K562 (cell line): ENCODE measurements around the gene HELZ. TPM values are rescaled to one million over a fixed set of nuclear protein-coding genes. Genes with fewer than 3 reads are reported as not detected.

Experiments
- ATAC-seq: fragments of 200-7000 bp; cut with Tn5 transposase; 3 replicates; pipeline ENCODE4 v1.9.1; 2020; ENCODE audit warnings: moderate library complexity
- BruUV-seq: library from RNA; stranded (reverse); fragments of 400-500 nt; replicated peaks from 2 replicates; lab custom pipeline; 2021; lab: Mats Ljungman, UMichigan
- CTCF ChIA-PET: fragments of 300-600 bp; formaldehyde crosslinking; extraction: SDS; loops from one replicate; lab custom pipeline; 2021; ENCODE audit warnings: low intra/inter-chr PET ratio; lab: Yijun Ruan, JAX
- POLR2A ChIA-PET: fragments of 300-600, 350-650 bp; sonication (Branson Sonifier 250); formaldehyde crosslinking; extraction: SDS; loops from one replicate; lab custom pipeline; 2021; ENCODE audit warnings: antibody characterized with exemption, inconsistent platforms; lab: Yijun Ruan, JAX
- DNase-seq, 4 experiments: peaks; one replicate each; pipeline versions ENCODE4 v3.0.0 to v3.0.0-alpha.2; 2011 to 2018; ENCODE audit warnings: low spot score in 3 of 4, mixed read lengths in 3 of 4; ENCODE audit errors: extremely low read depth in 1 of 4
- FAIRE-seq: peaks from 2 replicates; lab custom pipeline; 2011; peaks lifted over from hg19 to GRCh38; lab: Jason Lieb, UNC
- H2AFZ ChIP-seq: 2 replicates; pipeline ENCODE4 v1.6.0; 2011; ENCODE audit warnings: low read depth, low read length, control low read depth, inconsistent platforms
- H3K27ac ChIP-seq: fragments of 200-600 bp; 3 replicates; pipeline ENCODE4 v1.8.0; 2011; ENCODE audit warnings: low read depth, mild to moderate bottlenecking, control low read depth, inconsistent platforms, low read length, moderate library complexity, mixed read lengths; ENCODE audit errors: extremely low read depth
- H3K27me3 ChIP-seq, 2 experiments: fragments of 300-600 bp in 1 of 2; 2 replicates in 1 of 2; 3 replicates in 1 of 2; pipeline versions ENCODE4 v1.6.0 to v1.8.0; 2011; ENCODE audit warnings: inconsistent platforms in 2 of 2, low read length in 2 of 2, mild to moderate bottlenecking in 1 of 2, mixed read lengths in 1 of 2, moderate library complexity in 1 of 2; ENCODE audit not compliant: control insufficient read depth in 2 of 2, insufficient read depth in 2 of 2
- H3K36me3 ChIP-seq: fragments of 300-600 bp; 3 replicates; pipeline ENCODE4 v1.8.0; 2011; ENCODE audit warnings: mild to moderate bottlenecking, low read length, inconsistent platforms; ENCODE audit not compliant: control insufficient read depth, insufficient read depth
- H3K4me1 ChIP-seq, 2 experiments: fragments of 200-600 bp in 1 of 2; replicated peaks in 1 of 2; 2 replicates in 1 of 2; 3 replicates in 1 of 2; pipeline versions ENCODE4 v1.5.1 to v1.8.0; 2011; ENCODE audit warnings: inconsistent platforms in 2 of 2, low read length in 2 of 2, mild to moderate bottlenecking in 1 of 2, mixed read lengths in 1 of 2, moderate library complexity in 1 of 2; ENCODE audit not compliant: control insufficient read depth in 2 of 2, insufficient read depth in 2 of 2
- H3K4me2 ChIP-seq: 2 replicates; pipeline ENCODE4 v1.6.1; 2011; ENCODE audit warnings: low read length, control low read depth, inconsistent platforms, mixed read lengths; ENCODE audit not compliant: insufficient read depth
- H3K4me3 ChIP-seq: fragments of 200-600 bp; sonication (generic), shearing (Covaris generic); 2 replicates; pipeline ENCODE4 v1.5.1; 2016; ENCODE audit warnings: control low read depth, inconsistent platforms
- H3K79me2 ChIP-seq: fragments of 200-600 bp; 3 replicates; pipeline ENCODE4 v1.8.0; 2011; ENCODE audit warnings: low read length, inconsistent platforms; ENCODE audit not compliant: control insufficient read depth, insufficient read depth
- H3K9ac ChIP-seq, 2 experiments: 2 replicates each; pipeline versions ENCODE4 v1.6.0 to v1.6.1; 2011; ENCODE audit warnings: low read depth in 2 of 2, low read length in 2 of 2, control low read depth in 1 of 2, inconsistent platforms in 1 of 2, mild to moderate bottlenecking in 1 of 2, mixed read lengths in 1 of 2; ENCODE audit not compliant: insufficient read depth in 1 of 2
- H3K9me1 ChIP-seq: one replicate; pipeline ENCODE4 v1.6.0; 2011; ENCODE audit warnings: inconsistent platforms, mild to moderate bottlenecking, low read length, moderate library complexity; ENCODE audit not compliant: control insufficient read depth, insufficient read depth
- H3K9me3 ChIP-seq: replicated peaks from 2 replicates; pipeline ENCODE4 v1.5.1; 2011; ENCODE audit warnings: low read depth, low read length, inconsistent platforms; ENCODE audit not compliant: control insufficient read depth, insufficient read depth
- H4K20me1 ChIP-seq: replicated peaks from 2 replicates; pipeline ENCODE4 v1.6.1; 2011; ENCODE audit warnings: low read length, inconsistent platforms, mixed read lengths; ENCODE audit not compliant: control insufficient read depth, insufficient read depth
- CBFA2T3 ChIP-seq: fragments of 450-650 bp; IDR thresholded peaks from 2 replicates; pipeline ENCODE4 v1.6.1; 2017
- CHD4 ChIP-seq: fragments of 200-600 bp; sonication (generic); IDR thresholded peaks from 3 replicates; pipeline ENCODE4 v1.6.1; 2012; ENCODE audit warnings: low read depth, mild to moderate bottlenecking, mixed read lengths, low read length, inconsistent platforms; ENCODE audit not compliant: insufficient read depth, insufficient replicate concordance, poor library complexity, severe bottlenecking
- ILF3 ChIP-seq: fragments of 450-650 bp; IDR thresholded peaks from 2 replicates; pipeline ENCODE4 v1.6.1; 2018; ENCODE audit warnings: antibody characterized with exemption, mild to moderate bottlenecking, moderate library complexity, borderline replicate concordance
- L3MBTL2 ChIP-seq: fragments of 450-650 bp; IDR thresholded peaks from 2 replicates; pipeline ENCODE4 v1.6.1; 2016; ENCODE audit warnings: mild to moderate bottlenecking, moderate library complexity
- NELFE ChIP-seq: IDR thresholded peaks from 2 replicates; pipeline ENCODE4 v1.6.1; 2011; ENCODE audit warnings: mild to moderate bottlenecking; ENCODE audit not compliant: insufficient read depth, insufficient read length
- WGBS: fragments of 100-300 bp; shearing (Covaris generic); methylation state at CpG from one replicate; pipeline ENCODE4 v1.1.6; 2016; ENCODE audit warnings: low coverage, mixed read lengths; ENCODE audit not compliant: insufficient coverage; ENCODE audit errors: missing lambda C conversion rate; 5-methylcytosine and 5-hydroxymethylcytosine counted together
- in situ Hi-C: fragments of 300-500 bp; cut with MboI; formaldehyde crosslinking; loops from 4 replicates; pipeline ENCODE4 v1.15.0; 2018; ENCODE audit warnings: inconsistent platforms, mixed read lengths
- intact Hi-C: fragments of 100-400 bp; cut with micrococcal nuclease; formaldehyde crosslinking; loops from 2 replicates; pipeline ENCODE4 v1.14.2; 2022
- polyA plus RNA-seq, 8 experiments: library from polyadenylated mRNA; depleted of rRNA in 4 of 8; stranded (reverse) in 5 of 8; unstranded in 3 of 8; fragments of >200 nt; fragmentation: Nextera tagmentation in 2 of 8; fragmentation: Illumina TruSeq in 1 of 8; extraction: Ambion mirVana in 2 of 8; extraction: Trizol in 1 of 8; gene quantifications; 2 replicates each; pipeline versions ENCODE4 v1.2.1 to v1.2.3, GENCODE V29; 2011 to 2014; ENCODE audit warnings: inconsistent platforms in 1 of 8, missing spikeins in 1 of 8
- total RNA-seq, 7 experiments: library from RNA; depleted of rRNA in 6 of 7; stranded (reverse); fragments of >200 nt in 6 of 7; fragmentation: Illumina TruSeq in 2 of 7; extraction: Trizol in 2 of 7; gene quantifications; 2 replicates each; pipeline versions ENCODE4 v1.2.1 to v1.2.3, GENCODE V29; 2011 to 2021; ENCODE audit warnings: low replicate concordance in 1 of 7
- TF ChIP-seq, protein P1 (sequence below): fragments of 450-650 bp; IDR thresholded peaks from 2 replicates; pipeline ENCODE4 v1.6.1; 2016; ENCODE audit warnings: low read depth, mild to moderate bottlenecking, moderate library complexity
- TF ChIP-seq, protein P2 (sequence below): fragments of 250-450 bp; sonication (Bioruptor Pico); IDR thresholded peaks from 2 replicates; pipeline ENCODE4 v1.4.0; 2020; ENCODE audit warnings: mild to moderate bottlenecking, moderate library complexity
- TF ChIP-seq, protein P3 (sequence below): fragments of 450-650 bp; IDR thresholded peaks from 2 replicates; pipeline ENCODE4 v1.6.1; 2017; ENCODE audit warnings: antibody characterized with exemption
- TF ChIP-seq, protein P4 (sequence below): fragments of 250-450 bp; sonication (Bioruptor Pico); IDR thresholded peaks from 2 replicates; pipeline ENCODE4 v1.6.1; 2021; ENCODE audit warnings: mild to moderate bottlenecking

HELZ gene
- total and polyA plus RNA-seq, 9 of the 15 experiments (the other 6 are each of a cell fraction or from before 2014, with no cell fraction given), result 5.2 to 39.8 (median 17.3) TPM

DNA sequence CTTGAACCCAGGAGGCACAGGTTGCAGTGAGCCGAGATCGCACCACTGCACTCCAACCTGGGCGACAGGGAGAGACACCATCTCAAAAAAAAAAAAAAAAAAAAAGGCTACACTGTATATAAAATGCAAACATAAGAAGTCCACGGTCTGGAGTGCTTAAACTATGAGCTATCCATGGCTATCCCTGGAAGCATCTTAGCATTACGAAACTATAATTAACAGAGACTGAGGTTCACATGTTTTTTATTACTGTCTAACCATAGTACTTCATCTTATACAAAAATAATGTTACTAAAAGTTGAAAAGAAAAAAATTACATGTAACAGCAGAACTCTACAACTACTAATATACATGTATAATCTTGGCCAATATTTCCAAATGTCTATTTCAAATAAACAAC is 32.8 kb downstream of the HELZ start:
- no peaks in the 10 kb centered on the region for H3K27me3 ChIP-seq
- no peak overlapping the region for H3K9ac ChIP-seq
- H2AFZ ChIP-seq, result no peak overlapping the region
- H3K4me1 ChIP-seq, result peaks cover 3 to 4% of the 10 kb centered on the region in 2 experiments; a peak in 3 of 5 replicates
- no peak overlapping the region for H3K27ac ChIP-seq
- no peaks in the 10 kb centered on the region for H3K9me1 ChIP-seq
- BruUV-seq, result no TSS peak
- TF ChIP-seq CHD4, result no peak
- TF ChIP-seq, protein P1, sequence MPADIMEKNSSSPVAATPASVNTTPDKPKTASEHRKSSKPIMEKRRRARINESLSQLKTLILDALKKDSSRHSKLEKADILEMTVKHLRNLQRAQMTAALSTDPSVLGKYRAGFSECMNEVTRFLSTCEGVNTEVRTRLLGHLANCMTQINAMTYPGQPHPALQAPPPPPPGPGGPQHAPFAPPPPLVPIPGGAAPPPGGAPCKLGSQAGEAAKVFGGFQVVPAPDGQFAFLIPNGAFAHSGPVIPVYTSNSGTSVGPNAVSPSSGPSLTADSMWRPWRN, result no peak
- no peak for TF ChIP-seq NELFE
- TF ChIP-seq, protein P2, sequence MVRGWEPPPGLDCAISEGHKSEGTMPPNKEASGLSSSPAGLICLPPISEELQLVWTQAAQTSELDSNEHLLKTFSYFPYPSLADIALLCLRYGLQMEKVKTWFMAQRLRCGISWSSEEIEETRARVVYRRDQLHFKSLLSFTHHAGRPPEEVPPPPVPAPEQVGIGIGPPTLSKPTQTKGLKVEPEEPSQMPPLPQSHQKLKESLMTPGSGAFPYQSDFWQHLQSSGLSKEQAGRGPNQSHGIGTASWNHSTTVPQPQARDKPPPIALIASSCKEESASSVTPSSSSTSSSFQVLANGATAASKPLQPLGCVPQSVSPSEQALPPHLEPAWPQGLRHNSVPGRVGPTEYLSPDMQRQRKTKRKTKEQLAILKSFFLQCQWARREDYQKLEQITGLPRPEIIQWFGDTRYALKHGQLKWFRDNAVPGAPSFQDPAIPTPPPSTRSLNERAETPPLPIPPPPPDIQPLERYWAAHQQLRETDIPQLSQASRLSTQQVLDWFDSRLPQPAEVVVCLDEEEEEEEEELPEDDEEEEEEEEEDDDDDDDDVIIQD (CRISPR knock-in tag), result no peak
- TF ChIP-seq ILF3, result no peak
- TF ChIP-seq, protein P3, sequence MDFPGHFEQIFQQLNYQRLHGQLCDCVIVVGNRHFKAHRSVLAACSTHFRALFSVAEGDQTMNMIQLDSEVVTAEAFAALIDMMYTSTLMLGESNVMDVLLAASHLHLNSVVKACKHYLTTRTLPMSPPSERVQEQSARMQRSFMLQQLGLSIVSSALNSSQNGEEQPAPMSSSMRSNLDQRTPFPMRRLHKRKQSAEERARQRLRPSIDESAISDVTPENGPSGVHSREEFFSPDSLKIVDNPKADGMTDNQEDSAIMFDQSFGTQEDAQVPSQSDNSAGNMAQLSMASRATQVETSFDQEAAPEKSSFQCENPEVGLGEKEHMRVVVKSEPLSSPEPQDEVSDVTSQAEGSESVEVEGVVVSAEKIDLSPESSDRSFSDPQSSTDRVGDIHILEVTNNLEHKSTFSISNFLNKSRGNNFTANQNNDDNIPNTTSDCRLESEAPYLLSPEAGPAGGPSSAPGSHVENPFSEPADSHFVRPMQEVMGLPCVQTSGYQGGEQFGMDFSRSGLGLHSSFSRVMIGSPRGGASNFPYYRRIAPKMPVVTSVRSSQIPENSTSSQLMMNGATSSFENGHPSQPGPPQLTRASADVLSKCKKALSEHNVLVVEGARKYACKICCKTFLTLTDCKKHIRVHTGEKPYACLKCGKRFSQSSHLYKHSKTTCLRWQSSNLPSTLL, result no peak
- TF ChIP-seq CBFA2T3, result no peak
- TF ChIP-seq, protein P4, sequence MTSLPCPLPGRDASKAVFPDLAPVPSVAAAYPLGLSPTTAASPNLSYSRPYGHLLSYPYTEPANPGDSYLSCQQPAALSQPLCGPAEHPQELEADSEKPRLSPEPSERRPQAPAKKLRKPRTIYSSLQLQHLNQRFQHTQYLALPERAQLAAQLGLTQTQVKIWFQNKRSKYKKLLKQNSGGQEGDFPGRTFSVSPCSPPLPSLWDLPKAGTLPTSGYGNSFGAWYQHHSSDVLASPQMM, result no peak
- no peak for TF ChIP-seq L3MBTL2
- in situ Hi-C loops (no loop called here), intact Hi-C loops (no loop called here)
- no peaks in the 10 kb centered on the region for H3K9me3 ChIP-seq
- 88% methylated on average over 2 of the region's 5 CpGs for WGBS
- peaks cover 29% of the 10 kb centered on the region for H3K79me2 ChIP-seq
- ATAC-seq (no peak), DNase-seq (no peak), FAIRE-seq (no peak)
- ChIA-PET POLR2A (interaction anchor here (0.8 to 1.3 kb wide), 4 partner anchors 9 to 26 kb away, joined by 3 to 4 read pairs (median 3); no protein-coding TSS in a partner anchor), CTCF (no interaction called here)
- H4K20me1 ChIP-seq, result peaks cover 7% of the 10 kb centered on the region; the same call in 1 of the 2 replicates
- no peak overlapping the region for H3K4me3 ChIP-seq
- H3K36me3 ChIP-seq, result peaks cover 48% of the 10 kb centered on the region
- H3K4me2 ChIP-seq, result no peak overlapping the region
